Stimulated activated CD4-positive, alpha-beta T cell treated with anti-CD3 and anti-CD28 coated beads, Interleukin-12 subunit alpha, Interleukin-12 subunit beta, amount 100 ng/mL, for 4 hours (primary cell): ENCODE measurements around the gene OXTR.

ENCODE experiments used
- DNase-seq: peaks from one replicate; pipeline ENCODE4 v3.0.0-alpha.2; 2020

OXTR gene

DNA sequence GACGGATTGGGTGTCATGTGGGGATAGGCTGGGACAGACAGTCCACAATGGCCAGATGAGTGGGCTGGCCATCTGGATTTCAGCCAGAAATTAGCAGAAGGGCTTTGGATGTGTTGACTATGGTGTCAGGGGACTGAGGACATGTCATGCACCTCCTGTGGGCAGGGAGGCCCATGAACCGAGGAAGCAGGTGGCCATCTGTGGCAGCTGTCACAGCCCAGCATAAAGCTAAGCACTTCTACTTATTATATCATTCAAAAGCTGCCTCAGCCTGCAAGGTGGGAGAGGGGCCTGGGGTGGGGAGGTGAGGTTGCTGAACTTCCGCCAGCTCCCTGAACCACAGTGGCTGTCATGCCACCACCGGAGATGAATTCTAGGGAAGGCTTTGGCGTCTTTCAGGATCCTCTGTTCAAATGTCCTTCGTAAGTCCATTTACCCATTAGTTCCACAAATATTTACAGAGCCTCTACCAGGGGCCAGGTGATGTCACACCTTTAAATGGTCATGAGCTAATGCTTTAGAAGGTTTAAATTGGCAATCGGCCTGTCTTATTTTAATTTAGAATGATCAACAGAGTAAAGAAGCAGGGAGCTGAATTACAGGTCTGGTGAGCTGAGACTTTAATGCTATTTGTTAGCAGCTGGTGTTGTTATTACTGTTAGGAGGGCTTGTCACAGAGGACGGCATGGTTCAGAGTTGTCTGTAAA lies 59.5 kb downstream of the OXTR start:
- no peak for DNase-seq

DNA sequence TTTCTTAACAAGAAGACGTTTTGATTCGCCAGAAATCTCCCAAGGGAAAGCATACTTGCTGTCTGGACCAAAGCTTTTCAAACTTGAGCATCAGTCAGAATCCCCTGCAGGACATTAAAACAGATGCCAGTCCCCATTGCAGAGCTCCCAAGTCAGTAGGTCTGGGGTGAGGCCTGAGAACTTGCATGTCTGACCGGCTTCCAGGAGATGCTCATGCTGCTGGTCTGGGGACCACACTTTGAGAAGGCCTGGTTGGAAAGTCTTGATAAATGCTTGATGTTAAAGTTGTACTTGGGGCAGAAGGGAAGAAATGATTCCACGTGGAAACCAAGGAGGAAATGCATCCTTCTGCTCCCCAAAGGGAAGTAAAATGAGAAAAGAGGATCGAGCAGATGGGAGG lies 60.1 kb downstream of the OXTR start:
- DNase-seq = no peak

DNA sequence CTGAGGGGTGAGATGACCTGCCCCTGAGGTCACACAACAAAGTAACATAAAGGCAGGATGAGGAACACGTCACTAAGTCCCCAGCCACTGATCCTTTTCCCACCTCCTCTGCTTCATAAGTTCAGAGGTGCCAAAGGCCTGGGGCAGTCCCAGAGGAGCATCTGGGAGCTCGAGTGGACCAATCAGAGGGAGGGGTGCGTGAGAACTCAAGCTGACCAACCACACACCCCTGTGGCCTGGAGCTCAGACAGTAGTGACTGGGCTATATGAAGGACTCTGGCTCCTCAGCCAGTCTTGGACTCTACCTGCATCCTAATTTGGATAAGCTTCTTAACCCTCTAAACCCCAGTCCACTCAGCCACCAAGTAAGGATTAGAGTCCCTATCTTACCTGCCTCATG lies 63.8 kb downstream of the OXTR start:
- no peak for DNase-seq

- DNase-seq = no peak
Observed at GRCh38 chr3:8702560-8702959, 66.9 kb downstream of the OXTR start.
